ENCODE measurements around the gene PARN.
"Not testable (repeated sequence)": the region's sequence is repeated elsewhere in the genome, so short reads cannot be mapped to it uniquely, and the experiment has no call there.

PARN gene

DNA sequence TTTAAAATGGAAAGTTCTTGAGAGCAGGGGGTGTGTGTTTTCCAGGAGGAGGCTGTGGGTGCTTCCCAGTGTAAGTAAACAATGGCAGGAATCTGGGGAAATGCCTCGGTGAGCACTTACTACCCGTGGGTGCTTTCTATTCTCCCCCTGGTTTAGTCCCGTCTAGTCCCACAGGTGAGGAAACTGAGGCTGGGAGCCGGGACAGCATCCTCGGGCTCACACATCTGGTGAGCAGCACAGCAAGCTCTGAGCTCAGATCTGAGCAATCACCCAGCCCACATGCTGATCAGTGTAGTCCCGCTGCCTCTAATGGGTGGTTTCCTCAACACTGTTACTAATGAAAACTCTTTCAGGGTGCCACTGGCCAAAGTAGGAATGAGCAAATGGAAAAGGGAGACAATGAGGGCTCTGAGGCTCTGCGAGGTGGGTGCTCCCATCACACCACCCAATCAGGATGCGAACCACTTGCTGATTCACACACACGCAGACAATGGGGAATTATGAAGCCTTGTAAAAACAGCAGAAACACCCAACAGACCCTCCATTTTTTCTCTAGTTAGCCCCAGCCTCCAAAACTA is 202.6 kb downstream of the PARN start:
- DNase-seq = no peak

DNA sequence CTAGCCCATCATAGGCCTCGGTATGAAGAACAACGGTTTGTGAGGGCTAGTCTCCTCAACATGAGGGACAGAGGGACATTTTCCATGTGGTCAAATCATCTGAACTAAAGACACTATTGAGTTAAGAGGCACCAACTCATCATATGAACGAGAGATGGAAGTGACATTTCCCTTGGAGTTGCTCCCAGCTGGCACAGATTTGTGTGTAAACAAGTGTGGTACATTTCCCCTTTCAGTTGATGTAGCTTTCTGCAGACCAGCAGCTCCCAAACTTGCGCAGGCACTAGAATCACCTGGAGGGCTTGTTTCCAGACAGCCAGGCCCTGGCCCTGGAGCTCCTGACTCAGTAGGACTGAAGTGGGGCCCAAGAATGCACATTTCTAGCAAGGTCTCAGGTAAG is 205.5 kb downstream of the PARN start:
- DNase-seq = no peak

DNA sequence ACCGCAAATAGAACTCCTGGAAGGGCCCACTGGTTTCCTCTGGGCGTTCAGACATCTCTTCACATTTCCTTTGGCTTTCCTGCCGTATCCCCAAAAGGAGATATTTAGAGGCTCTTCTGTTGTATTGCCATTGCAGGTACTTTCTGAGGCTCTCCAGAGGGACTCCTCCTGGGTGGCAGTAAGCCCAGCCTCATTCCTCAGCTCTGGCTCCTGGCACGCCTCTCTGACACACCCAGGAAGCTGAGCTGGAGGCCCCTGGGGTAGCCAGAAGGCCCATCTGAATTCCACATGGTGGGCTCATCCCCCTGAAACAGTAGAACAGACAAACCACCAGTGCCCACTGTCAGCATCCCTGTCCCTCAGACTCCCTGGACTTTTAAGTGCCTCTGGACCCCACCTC is 206.7 kb downstream of the PARN start:
- DNase-seq = no peak

DNA sequence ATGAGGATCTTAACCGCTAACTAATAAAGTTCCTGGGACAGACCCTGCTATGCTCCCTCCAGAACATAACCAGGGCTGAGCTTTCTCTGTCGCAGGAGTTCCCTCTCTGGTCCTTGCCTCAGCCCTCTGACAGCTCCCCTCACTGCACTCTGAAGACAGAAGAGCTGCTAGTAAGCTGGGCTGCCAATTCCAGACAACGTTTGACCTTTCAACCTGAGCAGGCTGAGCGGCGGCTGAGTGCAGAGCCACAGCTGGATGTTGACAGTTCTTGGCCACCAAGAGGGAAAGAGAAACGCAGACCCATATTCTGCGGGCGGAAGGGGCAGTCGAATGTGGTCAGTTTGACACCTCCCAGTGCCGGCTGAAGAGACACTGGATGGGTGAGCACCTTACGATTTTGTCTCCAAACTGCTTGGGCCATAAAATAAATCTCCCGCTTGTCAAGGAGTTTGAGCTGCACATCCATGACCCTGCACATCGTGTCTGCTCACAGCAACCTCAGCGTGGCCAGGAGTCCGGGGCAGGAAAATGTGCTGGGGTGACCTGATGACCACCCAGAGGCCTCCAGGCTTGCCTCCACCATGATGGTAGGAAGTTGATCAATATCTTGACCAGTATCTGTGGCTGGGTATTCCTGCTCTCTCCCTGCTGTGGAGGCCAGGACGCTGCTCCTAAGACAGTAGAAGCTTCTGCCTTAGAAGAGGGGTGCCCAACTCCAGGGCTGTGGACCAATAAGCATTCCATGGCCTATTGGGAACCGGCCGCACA is 209.2 kb downstream of the PARN start:
- DNase-seq = no peak

DNA sequence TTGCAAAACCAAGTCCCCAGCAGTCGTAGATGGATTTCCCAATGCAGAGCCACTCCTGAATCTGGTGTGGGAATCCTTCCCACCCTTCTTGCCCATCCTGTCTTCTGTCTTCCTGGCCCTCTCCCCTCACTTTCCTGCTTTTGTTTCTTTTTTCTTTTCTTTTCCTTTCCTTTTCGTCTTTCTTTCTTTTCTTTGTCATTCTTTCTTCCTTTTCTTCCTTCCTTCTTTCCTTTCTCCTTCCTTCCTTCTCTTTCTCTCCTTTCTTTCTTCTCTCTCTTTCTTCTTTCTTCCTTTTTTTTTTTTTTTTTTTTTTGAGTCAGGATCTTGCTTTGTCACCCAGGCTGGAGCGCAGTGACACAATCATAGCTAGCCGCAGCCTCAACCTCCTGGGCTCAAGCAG is 209.8 kb downstream of the PARN start:
- DNase-seq = not testable (repeated sequence)

DNA sequence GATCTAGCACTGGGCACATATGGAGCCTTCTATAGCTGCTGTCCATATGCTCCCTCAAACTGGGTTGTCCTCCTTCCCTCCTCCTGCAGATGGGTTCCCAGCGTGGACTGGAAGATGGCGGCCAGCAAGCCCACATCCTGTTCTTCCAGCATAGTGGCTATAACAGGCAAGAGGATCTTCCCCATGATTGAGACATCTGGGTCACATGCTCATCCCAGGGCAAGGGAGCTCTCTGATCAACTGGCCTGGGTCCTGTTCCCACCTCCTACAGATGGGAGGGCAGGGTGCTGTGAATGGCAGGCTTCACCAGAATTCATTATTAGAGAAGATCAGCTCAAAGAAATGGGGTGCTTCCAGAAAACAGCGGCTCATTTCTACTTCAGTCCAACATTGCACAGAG is 210.2 kb downstream of the PARN start:
- no peak for DNase-seq

DNA sequence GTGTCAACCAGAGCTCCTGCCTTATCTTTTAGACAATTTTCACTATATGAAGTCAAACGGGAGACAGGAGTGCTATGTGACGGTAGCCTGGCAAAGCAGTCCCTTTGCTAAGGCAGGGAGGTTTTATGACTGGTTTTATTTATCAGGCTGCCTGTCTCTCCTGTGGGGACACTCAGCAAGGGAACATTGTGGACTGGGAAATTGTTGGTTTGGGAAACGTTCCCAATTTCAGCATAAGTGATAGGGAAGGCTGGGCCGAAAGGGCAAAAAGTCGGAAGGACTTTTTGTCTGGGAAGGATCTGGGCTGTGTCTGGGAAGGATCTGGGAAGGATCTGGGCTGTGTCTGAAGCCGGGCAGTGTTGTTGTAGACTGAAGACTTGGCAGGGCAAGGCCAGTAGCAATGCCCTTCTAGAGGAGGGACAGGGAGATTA is 211.2 kb downstream of the PARN start:
- no peak for DNase-seq

DNA sequence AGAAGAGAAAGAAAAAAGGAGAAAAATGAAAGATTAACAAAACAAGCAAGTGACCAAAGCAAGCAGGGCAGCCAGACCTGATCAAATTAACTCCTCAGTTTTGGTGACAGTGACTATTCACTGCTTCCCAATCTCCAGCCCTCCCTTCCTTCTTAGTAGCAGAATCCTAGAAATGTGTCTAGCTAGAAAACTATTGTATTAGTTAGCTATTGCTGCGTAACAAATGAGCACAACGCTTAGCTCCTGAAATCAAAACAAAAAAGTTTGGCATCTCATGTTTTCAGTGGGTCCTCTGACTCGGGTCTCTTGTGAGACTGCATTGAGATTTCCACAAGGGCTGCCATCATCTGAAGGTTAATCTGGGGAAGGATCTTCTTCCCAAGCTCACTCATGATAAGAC is 213.9 kb downstream of the PARN start:
- no peak for DNase-seq

DNA sequence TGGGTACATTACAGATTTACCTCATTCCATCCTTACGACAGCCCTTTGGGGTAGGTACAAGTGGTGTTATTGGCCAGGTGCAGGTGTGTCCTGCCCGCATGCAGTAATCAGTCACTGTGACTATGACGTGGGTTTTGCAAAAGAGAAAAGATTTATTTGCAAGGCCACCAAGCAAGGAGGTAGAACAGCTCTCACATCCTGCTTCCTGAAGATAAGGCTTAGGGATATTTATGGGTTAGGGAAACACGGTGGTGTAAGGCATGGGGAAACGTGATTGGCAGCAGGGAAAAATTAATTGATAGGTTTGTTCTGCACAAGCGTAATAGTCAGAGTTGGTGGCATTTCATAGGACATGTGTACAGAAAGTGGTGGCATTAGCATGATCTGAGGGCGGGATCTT is 214.8 kb downstream of the PARN start:
- no peak for DNase-seq

DNA sequence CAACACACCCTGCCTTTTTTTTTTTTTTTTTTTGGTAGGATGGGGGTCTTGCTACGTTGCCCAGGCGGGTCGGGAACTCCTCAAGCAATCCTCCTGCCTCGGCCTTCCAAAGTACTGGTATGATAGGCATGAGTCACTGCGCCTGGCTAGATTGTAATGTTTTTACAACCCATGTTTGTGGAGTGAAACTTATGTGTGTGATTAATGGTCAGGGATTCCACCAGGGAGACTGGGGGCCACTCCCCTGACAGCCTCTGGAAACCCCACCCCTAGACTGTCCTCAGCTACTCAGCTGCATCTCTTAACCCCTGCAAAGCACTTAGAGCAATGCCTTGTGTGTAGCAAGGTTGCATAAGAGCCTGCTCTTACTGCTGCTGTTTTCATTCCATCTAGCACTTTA is 220.5 kb downstream of the PARN start:
- no peak for DNase-seq

DNA sequence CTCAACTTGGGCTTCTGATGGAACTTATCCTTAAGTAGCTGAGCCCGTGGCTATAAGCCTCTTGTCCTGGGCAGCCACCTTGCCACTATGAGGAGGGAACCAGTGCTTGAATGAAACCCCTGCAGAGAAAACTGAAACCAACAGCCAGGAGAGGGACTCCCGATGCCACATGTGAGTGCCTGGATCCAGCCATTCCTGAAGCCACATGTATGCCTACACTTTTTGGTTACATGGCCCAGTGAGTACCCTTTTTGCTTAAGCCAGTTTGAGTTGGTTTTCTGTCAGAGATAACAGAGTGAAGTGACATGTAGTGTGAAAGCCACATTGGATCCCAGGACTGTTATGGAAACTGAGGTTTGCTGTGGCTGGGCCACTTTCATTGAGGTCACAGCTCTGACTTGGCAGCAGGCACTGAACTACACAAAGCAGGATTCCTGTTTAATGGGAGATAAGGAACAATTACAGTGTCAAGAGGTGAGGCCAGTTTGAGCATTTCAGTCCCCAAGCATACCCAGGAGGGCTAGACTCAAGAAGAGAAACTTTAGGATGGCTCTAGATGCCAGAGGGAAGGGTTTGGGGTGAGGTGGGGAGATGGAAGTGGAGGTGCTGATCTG is 222.2 kb downstream of the PARN start:
- no peak for DNase-seq

DNA sequence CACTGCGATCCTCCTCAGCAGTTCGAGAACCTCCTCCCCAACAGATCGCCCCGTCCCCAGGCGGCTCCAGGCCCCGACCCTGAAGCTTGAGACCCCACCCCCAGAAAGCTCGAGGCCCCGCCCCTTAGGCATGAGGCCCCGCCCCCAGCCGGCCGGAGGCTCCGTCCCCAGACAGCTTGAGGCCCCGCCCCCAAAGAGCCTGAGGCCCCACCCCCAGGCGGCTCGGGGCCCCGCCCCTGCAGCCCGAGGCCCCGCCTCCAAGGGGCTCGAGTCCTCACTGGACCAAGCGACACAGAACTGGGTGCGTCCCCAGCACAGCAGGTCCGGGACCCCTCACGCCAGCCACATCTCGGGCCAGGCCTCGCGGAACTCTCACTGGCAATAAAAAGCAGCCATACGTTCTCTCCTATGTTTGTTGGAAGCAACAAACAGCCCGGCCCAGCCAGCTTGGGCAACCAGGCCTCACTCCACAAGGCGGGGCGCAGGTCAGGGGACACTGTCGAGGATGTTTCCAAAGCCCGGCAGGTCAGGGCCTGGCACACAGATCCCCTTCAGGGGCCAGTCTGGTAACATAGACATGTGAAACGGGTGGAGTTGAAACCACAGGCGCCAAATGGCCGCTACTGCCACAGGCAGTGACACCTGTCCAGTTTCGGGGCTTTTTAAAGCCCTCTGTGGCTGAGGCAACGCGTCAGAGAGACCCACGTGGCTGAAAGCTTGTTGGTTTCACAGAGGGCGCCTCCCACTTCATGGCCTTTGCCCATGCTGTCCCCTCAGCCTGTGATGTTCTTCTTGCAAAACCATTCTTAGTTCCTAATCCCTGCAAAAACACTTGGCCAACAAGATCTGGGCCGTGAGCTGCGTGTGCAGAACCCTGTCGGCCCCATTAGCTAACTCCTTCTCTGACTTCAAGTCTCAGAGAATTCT is 224.2 kb downstream of the PARN start:
- no peak for DNase-seq

DNA sequence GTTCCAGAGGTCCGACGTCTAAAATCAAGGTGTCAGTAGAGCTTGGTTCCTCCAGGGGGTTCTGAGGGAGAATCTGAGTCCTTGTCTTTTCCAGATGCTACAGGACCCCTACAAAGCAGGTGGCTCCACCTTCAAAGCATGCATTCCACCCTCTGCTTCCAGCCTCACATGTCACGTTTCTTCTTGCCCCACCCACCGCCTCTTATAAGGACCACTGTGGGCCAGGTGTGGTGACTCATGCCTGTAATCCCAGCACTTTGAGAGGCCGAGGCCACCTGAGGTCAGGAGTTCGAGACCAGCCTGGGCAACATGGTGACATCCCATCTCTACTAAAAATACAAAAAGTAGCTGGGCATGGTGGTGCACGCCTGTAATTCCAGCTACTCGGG is 227.1 kb downstream of the PARN start:
- DNase-seq = not testable (repeated sequence)

DNA sequence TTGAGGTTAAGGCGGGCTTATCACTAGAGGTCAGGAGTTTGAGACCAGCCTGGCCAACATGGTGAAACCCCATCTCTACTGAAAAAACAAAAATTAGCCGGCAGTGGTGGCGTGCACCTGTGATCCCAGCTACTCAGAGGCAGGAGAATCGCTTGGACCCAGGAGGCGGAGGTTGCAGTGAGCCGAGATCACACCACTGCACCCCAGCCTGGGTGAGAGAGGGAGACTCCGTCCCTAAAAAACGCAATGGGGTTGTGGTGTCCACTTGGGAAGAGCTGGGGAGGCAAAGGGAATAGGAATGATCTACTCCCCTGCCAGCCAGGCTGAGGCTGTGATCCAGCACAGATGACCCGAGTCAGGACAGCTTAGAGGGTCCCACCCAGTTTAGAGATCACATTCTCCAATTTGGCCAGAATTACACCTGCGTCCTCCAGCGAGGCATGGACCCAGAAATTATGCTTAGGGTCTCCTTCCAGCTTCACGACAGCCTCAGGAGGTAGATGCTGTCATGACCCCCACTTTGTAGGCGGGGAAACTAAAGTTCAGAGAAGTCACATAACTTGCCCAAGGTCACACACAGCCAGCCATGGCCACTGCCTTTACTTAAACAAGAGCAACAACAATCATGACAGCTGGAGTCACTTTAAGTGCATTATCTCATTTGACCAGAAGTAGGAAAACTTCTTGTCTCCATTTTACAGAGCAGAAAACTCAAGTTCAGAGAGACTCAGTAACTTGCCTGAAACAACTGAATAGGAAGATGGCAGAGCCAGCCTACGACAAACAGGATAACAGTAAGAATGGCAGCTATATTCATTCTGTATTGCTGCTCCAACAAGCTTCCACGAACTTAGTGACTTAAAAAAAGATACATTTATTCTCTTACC is 227.7 kb downstream of the PARN start:
- not testable (repeated sequence) for DNase-seq

DNA sequence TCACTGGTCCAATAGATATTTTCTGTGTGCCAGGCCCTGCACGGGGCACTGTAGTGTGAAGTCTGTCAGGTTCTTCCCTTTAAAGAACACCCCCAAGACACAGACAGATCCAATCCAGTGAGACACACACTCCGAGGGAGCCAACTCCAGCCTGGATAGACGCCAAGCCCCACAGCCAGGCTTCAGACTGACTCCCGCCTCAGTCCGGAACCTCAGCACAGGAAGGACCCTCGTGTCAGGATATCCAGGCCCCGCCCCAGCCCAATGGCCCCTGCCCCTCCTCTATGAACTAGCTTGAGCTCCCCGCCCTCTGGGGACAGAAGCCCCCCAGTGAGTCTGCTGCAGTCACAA is 228.4 kb downstream of the PARN start:
- not testable (repeated sequence) for DNase-seq

DNA sequence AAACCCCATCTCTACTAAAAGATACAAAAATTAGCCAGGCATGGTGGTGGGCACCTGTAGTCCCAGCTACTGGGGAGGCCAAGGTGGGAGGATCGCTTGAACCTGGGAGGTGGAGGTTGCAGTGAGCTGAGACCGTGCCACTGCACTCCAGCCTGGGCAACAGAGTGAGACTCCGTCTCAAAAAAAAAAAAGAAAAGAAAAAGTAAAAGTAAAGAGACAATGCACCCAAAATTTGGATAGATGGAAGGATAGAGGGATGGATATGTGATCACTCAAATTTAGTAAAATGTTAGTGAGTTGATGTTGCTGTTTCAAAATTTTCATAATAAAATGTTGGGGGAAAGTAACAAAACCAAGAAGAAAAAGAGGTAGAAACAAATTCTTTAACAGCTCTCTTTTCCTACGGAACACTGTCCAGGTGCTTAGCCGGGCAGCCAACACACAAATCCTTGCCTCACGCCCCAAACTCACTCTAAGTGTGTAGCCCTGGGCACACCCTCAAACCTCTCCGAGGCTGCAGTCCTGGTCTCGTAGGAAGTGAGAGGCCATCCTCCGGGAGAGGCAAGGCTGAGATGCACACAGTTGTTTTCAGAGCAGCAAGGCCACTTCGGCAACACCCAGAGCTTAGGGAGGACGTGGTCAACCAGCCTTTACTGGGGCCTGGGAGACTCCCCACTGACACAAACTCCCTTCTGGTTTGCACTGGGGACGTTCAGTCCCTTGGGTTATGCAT is 228.9 kb downstream of the PARN start:
- not testable (repeated sequence) for DNase-seq

DNA sequence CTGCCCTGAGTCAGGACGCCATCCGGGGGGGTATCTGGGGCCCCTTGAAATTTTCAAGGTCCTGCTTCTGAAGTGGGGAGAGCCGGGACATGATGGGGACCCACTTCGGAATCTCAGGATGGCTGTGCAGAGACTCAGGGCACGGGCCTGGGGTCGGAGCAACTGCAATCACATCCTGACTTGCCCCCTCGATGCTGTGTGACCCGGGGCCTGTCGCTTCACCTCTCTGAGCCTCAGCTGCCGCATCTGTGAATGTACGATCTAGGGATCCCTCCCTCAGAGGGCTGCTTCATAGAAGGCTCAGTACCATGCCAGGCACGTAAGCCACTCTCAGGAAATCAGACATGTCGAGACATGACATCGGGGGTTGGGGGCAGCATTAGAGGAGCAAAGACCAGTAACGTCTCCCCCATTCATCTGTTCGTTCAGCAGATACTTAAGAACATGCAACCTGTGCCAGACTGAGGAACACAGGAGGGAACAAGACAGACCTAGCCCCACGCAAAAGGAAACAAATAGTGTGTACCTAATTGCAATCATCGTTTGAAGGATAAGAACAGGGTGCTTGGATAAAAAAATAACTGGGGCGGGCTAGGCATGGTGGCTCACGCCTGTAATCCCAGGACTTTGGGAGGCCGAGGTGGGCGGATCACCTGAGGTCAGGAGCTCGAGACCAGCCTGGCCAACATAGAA is 229.6 kb downstream of the PARN start:
- no peak for DNase-seq

DNA sequence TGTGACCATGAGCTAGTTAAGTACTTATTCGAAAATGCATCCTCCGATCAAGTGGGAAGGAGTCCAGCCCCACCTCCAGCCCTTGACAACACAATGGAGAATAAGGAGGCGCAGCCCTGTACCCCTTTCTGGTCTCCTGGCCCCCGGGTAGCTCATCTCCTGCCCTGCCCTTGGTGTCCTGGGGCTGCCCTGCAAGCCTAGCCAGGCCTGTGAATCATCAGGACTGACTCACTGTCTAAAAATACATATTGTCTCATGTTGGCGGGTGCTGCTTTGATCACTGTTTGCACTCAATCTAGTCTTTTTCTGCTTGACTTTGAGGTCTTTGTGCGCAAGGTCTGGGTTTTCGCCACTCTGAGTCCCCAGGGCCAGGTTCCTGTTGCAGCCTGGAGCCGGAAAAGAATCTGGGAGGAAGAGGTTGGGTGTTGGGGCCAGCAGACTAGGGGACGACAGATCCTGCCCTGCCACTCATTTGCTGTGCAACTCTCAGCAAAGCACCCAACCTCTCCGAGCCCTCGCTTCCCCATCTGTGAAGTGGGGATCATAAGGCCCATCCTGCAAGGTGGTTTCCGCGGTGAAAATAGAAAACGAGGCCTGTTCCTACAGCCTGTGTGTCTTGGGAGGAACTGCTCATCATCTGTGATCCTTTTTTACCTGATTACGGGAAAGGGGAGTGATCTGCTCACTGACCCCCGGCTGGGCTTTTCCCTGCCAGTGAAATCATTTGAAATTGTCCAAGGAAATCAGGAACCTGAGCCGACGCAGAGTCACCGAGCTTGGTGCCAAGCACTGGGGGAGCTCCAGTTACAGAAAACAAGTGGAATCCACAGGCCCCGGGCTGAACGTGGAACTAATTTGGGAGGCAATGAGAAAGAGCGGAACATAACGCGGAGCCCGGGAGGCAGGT is 230.4 kb downstream of the PARN start:
- no peak for DNase-seq

DNA sequence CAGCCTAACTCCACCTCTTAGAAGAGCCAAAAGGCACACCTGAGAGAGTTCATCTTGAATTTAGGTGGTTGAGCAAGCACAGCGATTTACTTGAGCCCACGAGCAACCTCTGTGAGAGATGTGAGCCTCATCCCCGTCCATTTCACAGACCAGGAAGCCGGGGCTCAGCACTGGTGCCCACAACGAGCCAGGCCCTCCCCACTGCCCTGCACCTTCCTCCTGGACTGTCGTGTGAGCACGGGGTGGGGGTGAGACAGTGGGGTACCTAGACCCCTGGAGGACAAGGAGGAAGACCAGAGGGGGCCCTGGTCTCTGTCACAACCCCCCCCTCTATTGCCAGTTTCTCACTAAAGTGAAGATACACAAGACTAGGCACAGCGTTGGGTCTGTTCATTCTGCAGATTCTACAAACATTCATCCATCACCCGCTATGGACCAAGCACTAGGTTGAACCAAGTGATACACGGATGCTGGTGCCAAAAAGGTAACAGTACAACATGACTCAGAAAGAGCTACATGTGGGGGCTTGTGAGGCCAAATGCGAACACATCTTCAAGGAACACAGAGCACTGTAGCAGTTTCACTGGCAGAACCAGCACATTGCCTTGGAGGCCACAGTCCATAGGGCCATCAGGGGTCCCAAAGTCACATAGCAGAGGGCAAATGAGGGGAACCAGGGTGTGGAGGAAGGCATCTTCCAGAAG is 231.9 kb downstream of the PARN start:
- no peak for DNase-seq

All from retina (tissue), 1 donor.